GM19099 (cell line): ENCODE data around the gene KCNA2.

ENCODE experiments used
- POLR2A ChIP-seq: IDR thresholded peaks from 3 replicates; pipeline ENCODE4 v1.6.1; 2011; ENCODE audit warnings: low read depth; ENCODE audit not compliant: insufficient read length; ENCODE audit errors: extremely low read depth

The KCNA2 gene

GRCh38 chr1:110605901-110606656 is at the start of gene KCNA2:
TSS of gene KCNA2 (minus strand) at chr1:110606358. CDS start at chr1:110604782, 1,576 bp downstream.
- no peak for TF ChIP-seq POLR2A

GRCh38 chr1:110650609-110651008 is 44.5 kb upstream of the KCNA2 start:
- no peak for TF ChIP-seq POLR2A

DNA sequence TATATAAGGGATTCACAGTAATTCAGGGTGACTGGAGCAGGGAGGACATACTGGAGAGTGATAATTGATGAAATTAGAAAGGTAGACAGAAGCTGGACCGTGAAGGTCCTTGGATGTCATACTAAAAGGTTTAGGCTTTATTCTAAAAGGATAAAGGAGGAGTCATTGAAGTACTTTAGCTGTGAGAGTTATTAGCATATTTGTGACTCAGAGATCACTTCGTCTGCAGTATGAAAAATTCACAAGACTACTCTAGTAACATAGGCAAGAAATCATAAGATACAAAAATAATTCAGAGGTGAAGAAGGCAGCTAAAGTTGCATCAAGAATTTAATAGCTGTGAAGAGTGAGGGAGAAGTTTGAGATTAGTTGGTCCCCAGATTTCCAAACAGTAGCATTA is 42.3 kb upstream of the KCNA2 start:
- TF ChIP-seq POLR2A, result no peak

- no peak for TF ChIP-seq POLR2A
These were observed 41.2 kb upstream of the KCNA2 start for GRCh38 chr1:110647254-110647891.

DNA sequence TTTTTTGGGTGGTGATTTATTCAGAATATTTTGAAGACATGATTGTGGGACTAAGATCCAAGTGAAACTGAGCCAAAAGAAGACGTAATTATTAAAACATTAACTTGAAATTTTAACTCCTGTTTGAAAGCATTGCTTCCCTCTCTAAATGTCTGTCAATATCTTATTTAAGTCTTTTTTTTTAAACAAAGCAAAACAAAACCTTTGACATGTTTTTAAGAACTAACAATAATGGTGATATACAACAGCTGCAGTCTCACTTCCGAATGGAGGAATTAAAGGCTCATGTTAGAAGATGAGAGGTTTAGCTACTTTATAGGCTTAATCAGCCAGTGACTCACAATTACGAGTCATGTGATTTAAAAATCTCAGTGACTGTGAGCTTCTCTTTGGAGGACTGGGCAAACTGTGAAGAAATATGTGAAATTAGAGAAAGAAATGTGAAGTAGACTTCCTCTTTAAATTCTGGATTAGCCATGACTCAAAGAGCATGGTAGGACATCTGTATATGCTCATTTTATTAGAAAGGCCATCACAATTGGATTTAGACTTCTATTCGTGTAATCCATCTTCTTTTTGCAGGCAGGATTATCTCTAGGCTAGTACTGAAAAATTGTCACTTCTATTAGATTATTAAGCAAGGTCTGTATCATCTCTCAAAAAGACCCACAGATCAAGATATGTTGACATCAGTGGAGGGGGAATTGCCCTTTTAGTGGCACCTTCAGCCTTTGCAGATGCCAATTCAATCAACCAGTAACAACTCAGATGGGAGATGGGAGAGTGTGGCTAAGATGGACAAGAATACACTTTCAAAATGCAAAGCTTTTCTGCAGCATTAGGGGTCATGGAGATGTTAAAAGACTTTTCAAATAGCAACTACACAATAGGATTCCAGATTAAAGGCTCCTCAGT is 39.9 kb upstream of the KCNA2 start:
- TF ChIP-seq POLR2A, result no peak

DNA sequence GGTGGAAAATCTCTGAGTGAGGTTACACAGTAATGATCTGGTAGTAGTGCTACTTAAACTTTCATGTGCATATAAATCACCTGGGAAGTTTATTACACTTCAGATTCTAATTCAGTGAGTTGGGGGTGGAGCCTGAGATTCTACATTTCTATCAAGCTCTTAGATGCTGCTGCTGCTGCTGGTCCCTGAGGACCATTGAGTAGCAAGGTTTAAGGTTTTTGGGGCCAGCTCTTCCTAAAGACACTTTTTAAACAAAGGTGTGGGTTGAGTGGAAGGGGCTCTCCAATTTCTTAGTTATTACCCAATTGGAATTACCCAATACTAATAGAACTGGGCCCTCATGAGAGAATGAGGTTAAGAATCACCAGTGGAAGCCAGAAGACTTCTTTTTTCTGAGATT is 39.1 kb upstream of the KCNA2 start:
- TF ChIP-seq POLR2A, result no peak

DNA sequence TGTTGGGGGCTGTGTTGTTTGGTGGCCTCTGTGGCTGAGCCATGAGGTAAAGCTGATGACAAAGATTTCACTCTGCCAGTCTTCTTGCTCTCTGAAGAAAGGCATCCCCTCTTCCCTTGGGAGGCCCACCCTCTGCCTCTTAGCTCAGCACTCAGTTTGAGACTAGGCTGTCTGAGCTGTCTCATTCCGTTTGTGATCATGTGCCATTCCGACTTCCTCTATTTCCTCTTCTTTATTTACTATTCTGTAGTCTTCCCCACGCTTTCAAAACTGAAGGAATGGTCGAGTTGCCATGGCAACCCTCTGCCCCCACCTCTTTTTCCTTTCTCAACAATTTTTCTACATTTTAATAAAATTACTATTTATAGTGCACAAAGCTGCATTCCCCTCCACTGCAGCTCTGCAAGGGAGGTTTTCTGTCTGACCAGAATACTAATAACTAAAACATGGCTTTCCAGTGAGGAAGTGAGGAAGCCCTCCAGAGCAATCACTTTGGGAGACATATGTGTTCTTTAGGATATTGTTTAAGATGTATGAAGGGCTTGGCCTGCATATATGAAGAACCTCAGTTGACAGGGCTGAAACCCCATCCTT is 37.8 kb upstream of the KCNA2 start:
- no peak for TF ChIP-seq POLR2A

GRCh38 chr1:110639724-110640386 is 33.7 kb upstream of the KCNA2 start:
- no peak for TF ChIP-seq POLR2A

GRCh38 chr1:110638556-110638955 is 32.4 kb upstream of the KCNA2 start:
- TF ChIP-seq POLR2A, result no peak

DNA sequence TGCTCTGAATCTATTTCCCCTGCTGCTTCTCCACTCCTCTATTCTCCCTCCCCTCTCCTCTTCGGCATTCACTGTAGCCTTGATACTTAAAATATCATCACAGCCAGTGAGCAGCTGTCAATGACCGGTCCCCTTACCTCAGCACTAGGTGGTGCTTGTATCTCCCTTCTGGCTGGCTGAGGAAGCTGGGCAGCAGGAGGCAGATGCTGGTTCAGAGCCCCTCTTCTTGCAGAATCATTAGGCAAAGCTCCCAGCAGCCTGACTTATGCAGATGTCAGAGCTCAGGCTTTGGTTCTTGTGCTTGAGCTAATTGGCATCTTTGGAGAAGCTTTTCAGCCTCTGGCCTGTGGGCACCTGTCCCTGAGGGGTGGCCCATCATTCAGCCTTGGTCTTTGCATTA is 31.9 kb upstream of the KCNA2 start:
- TF ChIP-seq POLR2A, result no peak

DNA sequence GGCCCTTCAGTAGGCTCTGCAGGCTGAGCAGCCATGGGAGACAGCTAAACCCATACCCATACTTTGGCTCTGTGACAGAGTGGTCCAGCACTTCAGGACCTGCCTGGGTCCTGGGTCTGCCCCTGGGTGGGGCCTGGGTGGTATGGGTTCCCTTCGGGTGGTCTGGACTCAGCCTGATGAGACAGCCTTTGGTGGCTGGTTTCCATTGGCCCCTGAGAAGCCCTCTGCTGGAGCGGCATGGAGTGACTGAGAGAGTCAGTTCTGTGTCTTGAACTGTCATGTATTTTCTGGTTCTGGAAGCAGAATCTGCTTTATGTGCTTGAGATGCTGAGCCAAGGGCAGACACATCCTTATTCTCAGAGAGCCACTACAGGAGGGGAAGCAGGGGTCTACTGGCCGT is 31.3 kb upstream of the KCNA2 start:
- TF ChIP-seq POLR2A, result no peak

- TF ChIP-seq POLR2A, result no peak
These were observed 30.2 kb upstream of the KCNA2 start for GRCh38 chr1:110636149-110636935.

GRCh38 chr1:110635434-110635833 is 29.3 kb upstream of the KCNA2 start:
- TF ChIP-seq POLR2A, result no peak
